Non-pigmented ciliary epithelial cell (primary cell): ENCODE measurements around the gene MRPS31.
A peak's percentile ranks its signal among the peaks of the same experiment; 100 is the strongest.

Source experiments
- DNase-seq: peaks from one replicate; pipeline ENCODE4 v3.0.0-alpha.2; 2010; ENCODE audit warnings: low read depth

Gene MRPS31

DNA sequence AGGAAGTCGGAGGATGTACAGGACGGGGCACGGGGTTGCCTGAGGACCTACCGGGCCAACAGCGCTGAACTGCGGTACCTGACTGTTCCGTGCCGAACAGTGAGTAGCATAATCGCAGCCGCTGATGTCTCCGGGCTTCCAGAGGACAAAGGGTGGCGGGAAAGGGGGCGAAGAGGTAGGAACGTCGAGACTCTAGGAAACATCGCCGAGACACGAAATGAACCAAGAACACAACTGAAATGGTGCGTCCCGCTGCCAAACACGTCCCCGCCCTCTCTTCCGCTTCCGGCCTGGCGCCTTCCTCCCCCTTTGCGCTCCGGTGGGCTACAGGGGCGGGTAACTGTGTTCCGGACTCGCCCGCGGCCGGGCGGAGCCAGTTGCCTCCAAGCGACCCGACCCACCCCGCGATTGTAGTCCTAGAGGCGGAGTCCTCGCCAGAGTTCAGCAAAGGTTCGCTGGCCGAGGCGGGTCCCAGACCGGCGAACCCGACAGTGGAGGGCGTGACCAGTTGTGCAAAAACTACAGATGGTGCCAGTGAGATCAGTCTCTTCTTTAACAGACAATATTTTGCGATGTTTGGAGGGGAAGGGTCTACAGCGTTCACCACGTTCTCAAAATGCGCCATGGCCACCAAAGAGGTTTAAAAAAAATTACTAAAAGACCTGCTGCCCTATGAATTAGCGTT, at the start of gene MRPS31:
Gene MRPS31 (minus strand): TSS at position 257 of the 685 bp plus-strand sequence. CDS start 54 bp downstream, at position 203.
- DNase-seq: peak; percentile 82

DNA sequence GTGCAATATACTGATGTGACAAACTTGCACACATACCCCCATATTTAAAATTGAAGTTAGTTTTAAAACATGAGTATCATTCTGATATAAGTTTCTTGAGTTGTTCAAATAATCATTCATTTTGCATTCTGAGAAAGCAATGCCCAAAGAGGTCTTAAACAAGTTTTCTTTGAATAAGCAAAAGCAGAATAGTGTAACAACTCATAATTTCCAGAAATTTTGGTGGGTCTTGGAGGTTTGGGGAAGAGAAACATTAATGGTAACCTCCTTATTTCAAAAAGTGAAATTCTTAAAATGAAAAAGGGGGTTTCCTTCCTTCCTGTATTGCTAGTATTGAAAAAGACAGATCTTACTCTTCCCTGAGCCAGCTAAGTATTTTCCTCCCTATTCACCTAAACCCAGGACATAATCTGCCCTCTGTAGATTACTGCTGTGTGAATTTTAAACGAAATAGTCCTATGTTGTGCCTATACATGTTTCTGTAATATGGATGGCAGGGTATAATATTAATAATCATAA, 48.9 kb upstream of the MRPS31 start:
- no peak for DNase-seq

DNA sequence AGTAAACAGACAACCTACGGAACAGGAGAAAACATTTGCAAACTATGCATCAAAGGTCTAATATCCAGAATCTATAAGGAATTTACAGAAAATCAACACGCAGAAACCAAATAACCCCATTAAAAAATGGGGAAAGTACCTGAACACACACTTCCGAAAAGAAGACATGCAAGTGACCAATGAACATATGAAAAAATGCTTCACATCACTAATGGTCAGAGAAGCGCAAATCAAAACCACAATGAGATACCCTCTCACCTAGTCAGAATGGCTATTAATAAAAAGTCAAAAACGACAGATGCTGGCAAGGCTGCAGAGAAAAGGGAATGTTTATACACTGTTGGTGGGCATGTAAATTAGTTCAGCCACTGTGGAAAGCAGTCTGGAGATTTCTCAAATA, 47.9 kb upstream of the MRPS31 start:
- no peak for DNase-seq

DNA sequence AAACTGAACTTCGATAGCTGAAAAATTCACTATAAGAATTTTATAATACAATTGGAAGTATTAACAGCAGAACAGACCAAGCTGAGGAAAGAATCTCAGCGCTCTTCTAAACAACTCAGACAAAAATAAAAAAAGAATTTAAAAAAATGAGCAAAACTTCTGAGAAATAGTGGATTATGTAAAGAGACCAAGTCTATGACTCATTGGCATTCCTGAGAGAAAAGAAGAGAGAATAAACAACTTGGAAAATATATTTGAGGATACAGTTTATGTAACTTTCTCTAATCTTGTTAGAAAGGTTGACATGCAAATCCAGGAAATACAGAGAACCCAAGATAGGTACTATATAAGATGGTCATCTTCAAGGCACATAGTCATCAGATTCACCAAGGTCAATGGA, 43.8 kb upstream of the MRPS31 start:
- no peak for DNase-seq

DNA sequence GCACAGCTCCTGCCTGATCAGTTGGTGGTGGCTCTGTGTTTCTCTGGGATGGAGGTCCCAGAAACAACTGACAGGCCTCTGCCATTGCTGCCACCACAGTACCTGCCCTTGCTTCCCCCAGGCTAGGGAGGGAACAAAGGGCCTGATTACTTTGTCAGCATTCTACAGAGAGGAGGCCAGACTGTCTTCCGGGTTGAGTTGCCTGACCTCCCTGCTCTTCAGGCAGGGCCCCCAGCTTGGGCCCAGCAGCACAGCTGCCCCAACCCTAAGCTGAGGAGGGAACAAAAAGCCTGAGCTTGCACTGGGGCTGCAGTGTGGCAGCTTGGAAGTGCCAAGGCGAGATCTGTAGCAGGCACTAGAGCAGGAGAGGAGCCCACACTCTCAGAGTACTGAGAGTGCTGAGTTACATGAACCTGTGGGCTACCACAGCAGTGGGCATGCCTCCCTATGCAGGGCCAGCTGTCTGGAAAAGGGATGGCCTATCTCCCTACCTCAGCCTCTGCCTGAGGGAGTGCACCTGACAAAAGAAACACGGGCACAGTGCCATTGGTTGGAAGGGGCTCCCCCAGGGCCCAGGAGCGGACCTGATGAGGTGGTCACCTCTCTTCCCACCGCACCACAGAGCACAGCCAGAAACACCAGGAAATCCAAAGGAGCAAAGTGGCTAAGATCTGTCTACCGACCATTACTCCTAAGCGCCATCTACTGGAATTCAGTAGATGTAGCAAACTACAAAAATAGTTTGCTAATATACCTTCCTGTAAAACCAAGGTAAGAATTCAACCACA, 42.9 kb upstream of the MRPS31 start:
- DNase-seq: no peak

DNA sequence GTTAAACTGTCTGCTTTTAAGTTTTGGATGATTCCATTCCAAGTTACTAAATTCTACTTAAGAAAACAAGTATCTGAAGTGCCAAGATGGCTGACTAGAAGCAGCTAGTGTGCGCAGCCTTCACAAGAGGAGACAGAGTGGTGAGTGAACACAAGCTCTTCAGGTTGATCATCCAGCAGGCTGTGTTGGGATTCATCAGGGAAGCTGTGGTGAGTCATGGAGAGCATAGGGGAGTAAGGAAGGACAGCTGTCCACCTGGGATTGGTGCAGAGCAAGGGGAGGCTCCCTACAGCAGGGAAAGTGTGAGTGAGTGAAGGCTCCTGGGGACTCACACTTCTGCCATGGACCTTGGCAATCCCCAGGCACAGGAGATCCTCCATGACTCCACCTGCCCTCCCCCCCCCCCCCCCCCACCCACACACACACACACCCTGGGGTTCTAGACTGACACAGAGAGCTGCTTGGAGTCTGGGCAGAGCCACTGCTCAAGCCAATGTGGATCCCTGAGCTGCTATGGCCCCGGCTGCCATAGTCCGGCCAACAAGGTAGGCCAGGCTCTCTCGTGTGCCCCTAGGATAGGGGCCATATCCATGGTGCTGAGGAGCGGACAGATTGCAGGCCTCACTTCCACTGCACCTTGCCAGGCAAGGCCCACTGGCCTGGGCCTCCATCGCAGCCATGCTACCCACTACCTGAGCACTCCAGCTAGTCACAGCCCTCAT, 41.9 kb upstream of the MRPS31 start:
- DNase-seq: peak; percentile 19

DNA sequence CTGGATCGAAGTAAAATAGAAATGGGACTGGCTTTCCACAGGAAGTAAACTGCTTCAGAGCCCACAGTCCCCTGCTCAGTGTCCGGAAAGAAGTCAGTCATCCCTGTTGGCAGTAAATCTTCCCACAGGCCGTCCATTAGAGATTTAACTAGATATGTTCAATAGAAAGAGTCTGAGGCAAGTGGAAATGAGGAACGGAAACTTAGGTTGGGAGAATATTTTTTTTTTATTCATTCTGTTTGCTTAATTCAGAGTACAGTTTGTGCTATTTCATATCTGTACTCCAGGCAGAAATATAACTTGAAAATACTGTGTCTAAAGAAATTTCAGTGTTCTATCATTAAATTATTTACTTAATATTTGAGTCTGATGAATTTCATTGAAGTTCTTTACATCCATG, 41.1 kb upstream of the MRPS31 start:
- DNase-seq: no peak

DNA sequence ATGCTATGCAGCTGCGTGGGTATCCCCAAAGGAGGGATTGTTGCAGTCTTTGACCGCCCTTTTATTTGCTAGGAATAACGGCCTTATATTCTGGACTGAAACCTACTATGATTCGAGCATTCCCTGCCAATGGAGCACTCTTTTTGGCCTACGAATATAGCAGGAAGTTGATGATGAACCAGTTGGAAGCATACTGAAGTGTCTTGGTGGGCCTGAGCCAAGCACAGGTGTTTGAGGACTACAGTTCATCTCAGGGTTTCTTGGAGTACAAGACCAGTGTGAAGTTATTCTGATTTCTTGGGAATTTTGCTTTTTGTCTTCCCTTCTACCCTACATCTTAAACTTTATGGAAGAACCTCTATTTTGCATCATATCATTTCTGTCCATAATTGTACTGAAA, 38.5 kb upstream of the MRPS31 start:
- DNase-seq: no peak

DNA sequence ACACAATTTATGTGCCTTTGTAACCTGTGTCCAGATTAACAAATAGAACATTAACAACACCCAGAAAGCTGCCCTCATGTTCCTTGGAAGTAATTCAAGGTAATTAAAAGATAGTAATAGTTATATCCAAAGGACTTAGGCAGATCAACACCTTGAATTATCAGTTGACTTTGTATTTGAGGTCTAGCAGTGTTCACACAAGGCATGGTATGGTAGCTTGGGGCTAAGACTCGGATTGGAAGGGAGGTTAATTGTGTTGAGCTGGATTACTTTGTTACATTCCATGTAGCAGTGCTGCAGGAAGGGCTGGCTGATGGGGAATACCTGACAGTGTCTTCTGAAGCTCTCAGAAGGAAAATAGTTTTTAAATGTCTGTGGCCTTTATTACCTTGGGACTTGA, 35.3 kb upstream of the MRPS31 start:
- DNase-seq: no peak

DNA sequence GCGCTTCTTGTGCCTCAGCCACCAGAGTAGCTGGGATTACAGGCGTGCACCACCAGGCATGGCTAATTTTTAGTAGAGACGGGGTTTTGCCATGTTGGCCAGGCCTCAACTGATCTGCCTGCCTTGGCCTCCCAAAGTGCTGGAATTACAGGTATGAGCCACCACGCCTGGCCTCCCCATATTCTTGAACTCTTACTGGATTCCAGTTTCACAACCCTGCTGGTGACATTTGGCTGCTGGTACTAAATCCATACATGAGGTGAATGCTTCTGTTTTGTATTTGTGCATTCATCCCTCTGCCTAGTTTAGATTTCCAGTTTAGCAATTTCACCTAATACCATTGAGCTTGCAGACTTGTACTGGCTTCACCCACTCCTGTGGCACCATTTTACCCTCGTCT, 32.3 kb upstream of the MRPS31 start:
- no peak for DNase-seq

DNA sequence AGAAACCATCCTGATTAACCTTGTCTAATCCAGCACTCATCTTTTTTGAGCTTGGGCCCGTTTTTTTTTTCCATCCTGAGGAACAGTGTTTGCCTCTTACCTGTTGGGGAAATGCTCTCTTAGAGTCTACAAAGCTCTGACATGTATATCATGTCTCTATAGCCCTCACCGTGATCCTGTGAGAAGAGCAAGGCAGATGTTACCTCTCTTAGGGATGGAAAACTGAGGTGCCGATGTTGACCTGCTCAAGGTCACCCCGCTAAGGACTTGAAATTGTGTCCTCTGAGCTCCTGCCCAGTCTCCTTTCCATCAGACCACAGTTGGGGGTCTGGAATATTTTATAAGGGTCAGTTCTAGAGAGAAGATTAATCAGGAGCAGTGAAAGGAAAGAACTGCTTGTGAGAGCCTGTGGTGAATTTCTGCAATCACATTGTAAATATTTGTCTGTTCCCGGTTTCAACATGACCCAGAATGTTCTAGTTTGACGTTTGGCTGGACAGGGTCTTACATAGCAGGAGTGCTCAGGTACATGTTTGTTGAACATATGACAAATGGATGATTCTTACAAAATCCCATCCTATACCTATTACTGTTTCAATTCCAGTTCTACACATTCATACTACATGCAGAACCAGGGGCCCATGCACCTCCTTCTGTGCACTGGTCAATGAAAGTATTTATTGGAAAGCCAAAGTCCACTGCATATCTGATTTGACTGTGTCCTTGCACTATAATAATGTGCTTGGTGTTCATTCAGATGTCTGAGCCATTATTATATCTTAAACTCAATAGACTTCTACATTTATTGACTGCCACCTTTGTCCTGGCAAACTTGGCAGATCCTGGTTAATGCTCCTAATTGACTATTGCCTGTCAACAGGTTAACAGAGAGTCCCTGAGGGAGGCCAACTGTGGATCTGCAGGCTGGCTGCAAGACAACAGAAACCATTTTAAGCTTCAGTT, 30.5 kb upstream of the MRPS31 start:
- no peak for DNase-seq

DNA sequence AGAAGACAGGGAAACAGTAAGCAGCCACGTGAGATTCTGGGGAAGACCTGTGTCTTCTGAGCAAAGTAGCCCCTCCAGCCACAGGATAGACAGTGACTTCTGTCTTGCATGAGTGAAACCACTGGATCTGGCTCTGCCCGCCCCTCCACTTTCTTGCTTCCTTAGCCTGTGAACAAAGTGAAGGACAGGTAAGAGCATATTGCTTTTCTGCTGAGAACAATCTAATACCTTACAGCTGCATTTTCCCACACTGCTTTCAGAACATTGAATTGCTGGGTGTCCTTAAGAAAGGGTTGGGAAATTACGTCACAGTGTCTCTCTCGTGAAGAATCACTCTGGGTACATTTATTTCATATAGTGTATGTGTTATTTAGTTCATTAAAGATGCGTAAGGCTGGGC, 29.6 kb upstream of the MRPS31 start:
- DNase-seq: no peak

DNA sequence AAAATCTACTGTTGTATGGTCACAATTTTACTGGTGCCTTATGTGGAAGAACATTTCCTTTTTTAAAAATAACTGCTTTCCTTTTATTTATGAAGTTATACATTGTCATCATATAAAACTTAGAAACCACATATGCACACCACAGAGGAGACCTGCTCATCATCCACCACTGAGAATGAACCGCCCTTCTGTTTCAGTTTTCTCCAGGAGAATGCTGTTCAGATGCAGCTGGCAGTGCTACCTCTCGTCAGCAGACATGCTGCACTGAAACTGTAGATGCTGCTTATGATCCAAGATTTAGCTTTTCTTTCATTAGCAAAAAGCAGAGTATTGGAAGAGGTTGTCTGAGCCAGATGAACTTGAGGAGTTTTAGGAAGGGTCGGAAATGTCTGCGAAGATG, 28.5 kb upstream of the MRPS31 start:
- DNase-seq: no peak

DNA sequence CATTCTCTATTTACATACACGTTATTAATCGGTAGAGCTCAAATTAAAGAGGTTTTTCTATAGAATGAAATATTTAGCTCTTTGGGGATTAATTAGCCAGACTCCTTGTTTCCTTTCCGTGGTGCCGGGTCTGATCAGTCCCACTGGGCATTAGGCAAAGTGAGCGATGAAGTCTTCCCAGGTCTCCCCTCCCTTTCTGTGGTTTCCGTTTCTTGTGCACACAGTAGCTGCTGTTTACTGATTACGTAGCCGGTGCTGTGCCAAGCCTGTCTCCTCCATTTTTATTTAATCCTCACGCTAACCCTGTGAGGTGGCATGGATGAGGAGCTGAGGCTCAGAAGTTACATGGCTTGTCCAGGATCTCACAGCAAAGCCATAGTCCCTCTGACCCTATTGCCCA, 27.4 kb upstream of the MRPS31 start:
- no peak for DNase-seq

DNA sequence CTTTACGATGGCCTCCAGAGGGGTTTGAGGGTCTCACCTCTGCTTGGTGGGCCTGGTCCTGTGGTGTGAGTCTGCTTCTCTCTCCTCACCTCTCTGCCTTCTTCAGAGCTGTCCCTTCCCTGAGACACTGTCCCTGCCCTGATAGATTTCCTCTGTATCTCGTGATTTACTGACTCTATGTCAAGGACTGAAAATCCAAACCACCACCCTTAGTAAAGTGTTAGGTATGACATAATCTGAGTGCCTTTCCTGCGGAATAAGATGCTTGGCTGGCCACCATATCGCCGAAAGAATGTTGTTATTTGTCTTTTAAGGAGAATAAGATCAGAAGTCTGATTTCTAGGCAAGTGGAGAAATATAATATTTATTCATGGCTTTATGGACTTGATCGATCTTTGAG, 25.7 kb upstream of the MRPS31 start:
- no peak for DNase-seq

DNA sequence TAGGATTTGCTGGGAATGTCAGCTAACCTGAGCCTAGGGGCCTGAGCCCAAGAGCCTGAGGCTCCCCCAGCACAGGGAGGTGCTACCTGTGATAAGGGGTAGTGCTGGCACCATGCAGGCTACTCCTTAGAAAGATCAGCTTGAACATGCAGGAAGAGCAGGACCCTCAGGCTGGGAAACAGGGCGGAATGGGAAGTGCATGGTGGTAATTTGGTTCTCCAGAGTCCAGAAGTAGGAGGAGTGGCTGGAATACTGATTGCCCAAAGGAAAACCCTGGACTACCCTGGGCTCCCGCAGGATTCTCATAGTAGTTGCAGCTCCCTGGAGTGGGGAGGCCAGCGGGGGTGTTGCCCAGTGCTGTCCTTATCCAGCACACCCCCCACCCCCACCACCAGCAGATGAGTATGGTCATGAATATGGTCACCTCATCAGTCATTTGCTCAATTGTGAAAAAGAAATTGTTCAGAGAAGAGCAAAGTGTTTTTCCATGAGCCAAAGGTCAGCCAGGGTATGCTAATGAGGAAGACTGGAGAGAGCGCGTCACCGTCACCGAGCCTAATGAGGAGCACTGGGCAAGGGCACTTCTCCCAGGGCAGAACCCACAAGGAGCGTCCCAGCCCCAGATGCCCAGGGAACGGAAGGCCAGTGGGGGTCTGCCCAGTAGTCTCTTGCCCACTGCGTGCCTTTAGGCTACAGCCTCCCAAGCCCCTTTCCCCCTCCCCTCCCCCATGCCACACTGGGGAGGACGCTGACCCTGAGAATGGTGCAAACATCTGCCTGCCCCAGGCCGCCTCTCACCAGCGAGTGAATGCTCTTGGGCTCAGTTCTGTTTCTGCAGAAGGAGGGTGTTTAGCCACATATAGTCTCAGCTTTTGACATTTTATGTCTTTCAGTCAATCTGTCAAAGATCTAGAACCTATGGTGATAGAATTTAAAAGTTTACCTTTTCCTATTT, 23.7 kb upstream of the MRPS31 start:
- no peak for DNase-seq

DNA sequence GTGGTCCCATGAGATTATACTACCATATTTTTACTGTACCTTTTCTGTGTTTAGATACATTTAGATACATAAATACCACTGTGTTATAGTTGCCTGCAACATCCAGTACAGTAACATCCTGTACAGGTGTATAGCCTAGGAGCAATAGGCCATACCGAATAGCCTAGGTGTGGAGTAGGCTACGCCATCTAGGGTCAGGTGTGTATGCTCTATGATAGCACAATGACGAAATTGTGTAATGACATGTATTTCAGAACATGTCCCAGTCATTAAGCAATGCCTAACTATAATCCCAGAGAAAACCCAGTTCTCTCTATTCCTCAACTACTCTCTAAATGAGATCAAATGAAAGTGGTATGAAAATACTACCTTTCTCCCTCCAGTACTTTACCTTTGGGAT, 22.3 kb upstream of the MRPS31 start:
- DNase-seq: no peak

DNA sequence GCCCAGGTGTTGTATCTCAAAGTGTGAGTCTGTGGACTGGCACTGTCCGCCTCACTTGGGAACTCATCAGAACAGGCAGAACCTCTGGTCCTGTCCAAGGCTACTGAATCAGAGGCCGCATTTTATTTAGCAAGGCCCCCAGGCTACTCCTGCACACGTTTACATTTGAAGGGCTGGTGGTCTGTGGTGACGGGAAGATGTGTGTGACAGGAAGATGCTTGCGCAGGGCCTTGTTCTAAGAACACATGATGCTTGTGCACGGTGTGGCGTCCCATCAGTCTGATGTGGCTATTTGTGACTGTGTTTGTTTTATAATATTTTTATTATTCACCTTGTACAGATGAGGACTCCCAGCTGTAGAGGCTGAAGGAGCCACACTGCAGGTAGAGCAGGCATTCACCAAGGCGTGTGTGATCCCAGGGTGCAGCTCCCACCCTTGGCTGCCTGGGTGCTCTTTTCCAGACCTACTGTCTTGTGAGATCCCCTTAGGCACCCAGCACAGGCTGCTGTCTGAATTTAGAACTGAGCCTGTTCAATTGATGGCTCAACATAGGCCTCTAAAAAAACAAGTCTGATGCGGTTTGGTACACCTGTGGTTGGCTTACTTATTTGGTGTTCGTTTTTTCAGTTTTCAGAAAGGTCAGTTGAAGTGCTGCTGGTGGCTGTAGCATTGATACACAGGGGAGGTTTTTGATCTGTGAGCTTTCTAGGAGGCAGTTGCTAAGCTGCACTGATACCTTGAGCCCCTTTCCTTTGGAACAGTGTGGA, 21.5 kb upstream of the MRPS31 start:
- DNase-seq: no peak

DNA sequence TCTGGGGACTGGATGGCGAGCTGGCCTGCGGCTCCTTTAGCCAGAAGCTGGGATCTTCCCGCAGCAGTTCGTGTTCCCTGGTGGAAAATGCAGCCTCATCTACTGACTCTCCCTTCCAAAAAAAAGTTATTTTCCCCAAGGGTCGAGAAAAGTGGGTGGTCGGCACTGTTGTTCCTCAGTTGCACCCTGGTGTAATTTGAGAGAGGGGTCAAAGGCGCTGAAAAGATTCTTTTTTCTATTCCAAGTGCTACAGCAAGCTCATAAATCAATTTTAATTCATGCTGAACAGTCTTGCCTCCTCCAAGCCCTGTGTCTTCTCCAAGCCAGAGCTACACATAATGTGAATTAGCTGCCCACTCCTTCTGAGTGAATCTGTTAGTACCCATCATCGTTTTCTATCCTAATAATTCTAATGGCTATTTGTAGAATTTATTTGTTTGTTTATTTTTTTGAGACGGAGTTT, 19.2 kb upstream of the MRPS31 start:
- DNase-seq: no peak
